Gastroesophageal sphincter (tissue), 4 donors: ENCODE data around the gene LBR. TPM values are rescaled to one million over a fixed set of nuclear protein-coding genes. Genes with fewer than 3 reads are reported as not detected.

Experiments used
- ATAC-seq: fragments of 150-250 bp; one replicate; pipeline ENCODE4 v1.9.1; 2016; ENCODE audit warnings: mild to moderate bottlenecking, moderate library complexity
- H3K27ac ChIP-seq, 4 donors: fragments of 200-600 bp; sonication (generic) in 3 of 4; 1 replicate in 3 of 4; 2 replicates in 1 of 4; pipeline ENCODE4 v1.5.1; 2016 to 2019
- H3K27me3 ChIP-seq: fragments of 200-600 bp; sonication (generic); one replicate; pipeline ENCODE4 v1.5.1; 2019
- H3K36me3 ChIP-seq, 2 donors: fragments of 200-600 bp; sonication (generic); one replicate each; pipeline ENCODE4 v1.5.1; 2019; ENCODE audit warnings: control low read depth in 1 of 2
- H3K4me1 ChIP-seq, 3 donors: fragments of 200-600 bp; sonication (generic); 1 replicate in 2 of 3; 2 replicates in 1 of 3; pipeline ENCODE4 v1.5.1; 2016 to 2019; ENCODE audit warnings: control low read depth in 2 of 3
- H3K4me3 ChIP-seq, 2 donors: fragments of 200-600 bp; sonication (generic); one replicate each; pipeline ENCODE4 v1.5.1; 2019; ENCODE audit warnings: mild to moderate bottlenecking in 1 of 2, moderate library complexity in 1 of 2
- H3K9me3 ChIP-seq, 3 donors: fragments of 200-600 bp; sonication (generic); one replicate each; pipeline ENCODE4 v1.5.1; 2017 to 2019; ENCODE audit warnings: control low read depth in 2 of 3
- CTCF ChIP-seq, 4 experiments: fragments of 200-600 bp in 2 of 4; fragments of 450-650 bp in 2 of 4; sonication (generic) in 1 of 4; IDR thresholded peaks; one replicate each; pipeline ENCODE4 v1.5.1; 2017 to 2019; ENCODE audit warnings: antibody characterized with exemption in 4 of 4, mild to moderate bottlenecking in 2 of 4, moderate library complexity in 2 of 4
- EP300 ChIP-seq: sonication (generic); formaldehyde crosslinking; IDR thresholded peaks from one replicate; pipeline ENCODE4 v1.6.1; 2017; ENCODE audit warnings: antibody characterized with exemption, mild to moderate bottlenecking
- POLR2A ChIP-seq, 2 donors: fragments of 450-650 bp; IDR thresholded peaks; one replicate each; pipeline ENCODE4 v1.6.1; 2017; ENCODE audit warnings: antibody characterized with exemption in 2 of 2, mild to moderate bottlenecking in 2 of 2, moderate library complexity in 1 of 2
- POLR2AphosphoS5 ChIP-seq: sonication (generic); formaldehyde crosslinking; IDR thresholded peaks from one replicate; pipeline ENCODE4 v1.6.1; 2017; ENCODE audit warnings: antibody characterized with exemption
- WGBS, 2 donors: methylation state at CpG; one replicate each; pipeline ENCODE4 v1.1.5; 2018; ENCODE audit warnings: low coverage in 1 of 2; 5-methylcytosine and 5-hydroxymethylcytosine counted together
- total RNA-seq, 4 donors: library from RNA; depleted of rRNA; stranded (reverse); fragments of >200 nt; gene quantifications; one replicate each; pipeline ENCODE4 v1.1.0, GENCODE V29; 2016

The LBR gene
- total RNA-seq, 4 donors from 2014 or later: 78.2 to 139 (median 92.8) TPM

GRCh38 chr1:225380691-225381090 lies 47.1 kb downstream of the LBR start:
- Histone ChIP-seq H3K27ac (no peak overlapping the region), H3K4me3 (no peak overlapping the region), H3K27me3 (no peaks in the 10 kb centered on the region), H3K4me1 (no peaks in the 10 kb centered on the region), H3K36me3 (no peaks in the 10 kb centered on the region), H3K9me3 (no peaks in the 10 kb centered on the region)
- TF ChIP-seq POLR2AphosphoS5 (no peak), EP300 (no peak), CTCF (IDR thresholded peaks at IDR 0.05) (no peak)
- no peak for ATAC-seq
- 92 to 100% methylated on average over 1 of the region's 1 CpG for WGBS, 2 donors

- Histone ChIP-seq H3K4me3 (no peak overlapping the region), H3K27me3 (no peaks in the 10 kb centered on the region), H3K9me3 (no peaks in the 10 kb centered on the region), H3K27ac (no peak overlapping the region), H3K36me3 (no peaks in the 10 kb centered on the region), H3K4me1 (no peaks in the 10 kb centered on the region)
- TF ChIP-seq POLR2AphosphoS5: no peak
- no peak for TF ChIP-seq POLR2A (IDR thresholded peaks at IDR 0.05)
- TF ChIP-seq CTCF (IDR thresholded peaks at IDR 0.05): no peak
- TF ChIP-seq EP300: no peak
- ATAC-seq: no peak
- WGBS, 2 donors: 26 to 32% methylated on average over 9 to 10 of the region's 10 CpGs
These were observed 49.0 kb downstream of the LBR start for GRCh38 chr1:225378880-225379279.

- ATAC-seq: no peak
- TF ChIP-seq CTCF (IDR thresholded peaks at IDR 0.05): no peak
- 58 to 76% methylated on average over 4 of the region's 4 CpGs for WGBS, 2 donors
- no peaks in the 10 kb centered on the region for H3K4me1 ChIP-seq
- no peaks in the 10 kb centered on the region for H3K9me3 ChIP-seq
- H3K36me3 ChIP-seq: no peaks in the 10 kb centered on the region
- H3K27ac ChIP-seq: no peak overlapping the region
- no peaks in the 10 kb centered on the region for H3K27me3 ChIP-seq
- no peak overlapping the region for H3K4me3 ChIP-seq
These were observed 52.8 kb downstream of the LBR start for GRCh38 chr1:225374996-225375395.

- H3K4me1 ChIP-seq: no peaks in the 10 kb centered on the region
- no peaks in the 10 kb centered on the region for H3K9me3 ChIP-seq
- H3K36me3 ChIP-seq: no peaks in the 10 kb centered on the region
- no peak for ATAC-seq
- no peak overlapping the region for H3K4me3 ChIP-seq
- H3K27me3 ChIP-seq: no peaks in the 10 kb centered on the region
- TF ChIP-seq EP300 (no peak), POLR2AphosphoS5 (no peak), POLR2A (IDR thresholded peaks at IDR 0.05) (no peak), CTCF (IDR thresholded peaks at IDR 0.05) (no peak)
- H3K27ac ChIP-seq: no peak overlapping the region
- WGBS, 2 donors: 68 to 95% methylated on average over 5 to 16 of the region's 21 CpGs
These were observed 54.7 kb downstream of the LBR start for GRCh38 chr1:225373155-225373554.

- ATAC-seq: no peak
- TF ChIP-seq CTCF (IDR thresholded peaks at IDR 0.05) (no peak), POLR2AphosphoS5 (no peak), EP300 (no peak), POLR2A (IDR thresholded peaks at IDR 0.05) (no peak)
- no peaks in the 10 kb centered on the region for H3K36me3 ChIP-seq
- no peaks in the 10 kb centered on the region for H3K4me1 ChIP-seq
- H3K27me3 ChIP-seq: no peaks in the 10 kb centered on the region
- no peaks in the 10 kb centered on the region for H3K9me3 ChIP-seq
- H3K27ac ChIP-seq: no peak overlapping the region
- no peak overlapping the region for H3K4me3 ChIP-seq
- WGBS, 2 donors: 56 to 71% methylated on average over 3 of the region's 3 CpGs
These were observed 56.4 kb downstream of the LBR start for GRCh38 chr1:225371366-225372010.
